DLD1 (cell line): ENCODE measurements around the gene MUC5B.

Experiments used
- in situ Hi-C: cut with HindIII; loops from 2 replicates; pipeline ENCODE4 v1.10.0; 2017; ENCODE audit warnings: low sequenced_read_pairs

MUC5B gene

DNA sequence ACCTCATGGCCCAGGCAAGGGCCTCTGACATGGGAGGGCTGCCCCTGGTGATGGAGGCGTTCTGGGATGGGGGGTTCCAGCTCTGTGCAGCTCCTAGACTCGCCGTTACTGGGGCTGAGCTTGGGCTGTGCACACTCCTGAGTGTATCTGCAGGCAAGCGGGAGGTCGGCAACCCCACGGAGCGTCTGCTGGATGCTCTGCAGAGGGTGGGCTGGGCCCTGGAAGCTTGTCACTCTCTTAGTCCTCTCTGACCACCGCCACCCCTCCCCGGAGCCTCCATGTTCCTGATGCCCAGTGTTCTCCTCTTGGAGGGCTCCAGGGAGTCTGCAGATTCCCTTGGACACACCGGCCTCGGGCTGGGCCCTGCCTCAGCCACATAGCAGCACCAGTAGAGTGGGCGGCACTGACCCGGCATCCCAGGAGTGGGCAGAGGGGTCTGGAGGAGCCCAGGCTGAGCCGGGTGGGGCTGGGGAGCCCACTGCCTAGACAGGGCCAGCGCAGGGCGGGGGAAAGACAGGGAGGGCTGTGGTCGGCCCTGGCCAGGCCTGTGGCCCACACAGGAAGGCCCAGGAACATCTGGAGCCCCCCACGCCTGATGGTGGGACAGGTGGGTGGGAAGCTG, 20.6 kb upstream of the MUC5B start:
- in situ Hi-C loops: loop anchor here (25.0 kb wide), 1 partner anchor 290 kb away; the partner anchor contains the start of gene CHID1

DNA sequence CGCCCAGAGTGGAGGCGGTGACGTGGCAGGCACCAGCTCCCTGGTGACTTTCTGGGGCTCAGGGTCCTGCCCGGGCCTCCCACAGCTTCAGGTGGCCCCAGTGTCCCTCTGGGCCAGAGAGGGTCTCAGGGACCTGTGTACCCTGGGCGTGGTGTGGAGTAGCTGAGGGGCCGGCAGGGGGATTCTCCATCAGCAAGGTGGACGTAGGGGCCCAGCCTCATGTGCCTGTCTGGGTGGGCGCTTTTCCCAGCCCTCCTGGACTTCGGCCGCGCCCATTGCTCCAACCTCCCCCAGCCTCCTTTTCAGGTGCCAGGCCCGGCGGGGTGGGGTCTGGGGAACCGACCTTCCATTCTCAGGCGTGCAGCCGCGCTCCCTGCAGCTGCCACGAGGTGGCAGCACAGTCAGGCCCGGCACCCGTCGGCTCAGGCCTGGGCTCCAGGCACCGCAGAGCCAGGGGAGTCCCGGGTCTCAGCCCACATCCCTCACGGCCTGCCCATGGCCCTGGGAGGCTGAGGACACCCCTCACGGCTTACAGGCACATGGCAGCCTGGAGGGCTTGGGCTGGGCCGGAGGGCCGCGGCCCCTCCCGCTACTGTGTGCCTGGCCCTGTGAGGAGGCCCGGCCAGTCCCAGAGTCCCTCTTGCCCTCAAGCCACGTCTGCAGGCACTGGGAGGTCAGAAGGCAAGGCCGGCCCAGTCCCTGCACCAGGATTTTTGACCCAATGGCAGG, 19.9 kb upstream of the MUC5B start:
- in situ Hi-C loops: loop anchor here (25.0 kb wide), 1 partner anchor 291 kb away; the partner anchor contains the start of gene CHID1

DNA sequence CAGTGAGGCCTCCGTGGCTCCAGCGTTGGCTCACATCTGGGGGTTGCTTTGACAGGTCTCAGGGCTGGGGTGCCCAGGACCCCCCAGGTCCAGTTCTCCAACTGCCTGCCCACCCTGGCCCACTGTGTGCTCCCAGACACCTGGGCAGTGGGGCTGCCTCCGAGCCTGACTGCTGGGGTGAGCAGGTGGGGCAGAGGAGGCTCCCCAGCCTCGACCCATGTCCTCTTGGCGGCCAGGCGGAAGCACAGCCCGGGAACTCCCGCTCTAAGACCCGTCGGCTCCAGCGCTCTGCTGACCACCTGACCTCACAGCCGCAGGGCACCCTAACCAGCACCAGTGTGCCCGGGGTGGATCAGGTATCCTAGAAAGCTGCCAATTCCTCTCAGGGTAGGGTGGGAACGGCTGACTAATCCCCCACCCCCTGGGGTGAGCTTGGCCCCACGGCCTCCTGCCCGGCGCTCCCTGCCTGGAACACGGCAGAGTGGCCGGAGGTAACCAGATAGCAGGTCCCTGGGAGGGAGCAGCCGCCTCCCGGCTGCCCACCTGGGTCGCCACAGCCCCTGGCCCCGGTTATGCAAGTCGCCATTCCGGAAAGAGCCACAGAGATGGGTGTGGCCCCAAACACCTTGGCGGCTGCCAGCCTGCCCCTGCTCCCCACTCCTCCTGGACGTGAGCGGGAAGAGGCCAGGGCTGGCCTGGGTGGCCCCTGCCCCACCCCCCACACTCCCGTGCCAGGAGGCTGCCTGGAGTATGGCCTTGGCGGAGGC, 19.2 kb upstream of the MUC5B start:
- in situ Hi-C loops: loop anchor here (25.0 kb wide), 1 partner anchor 291 kb away; the partner anchor contains the start of gene CHID1

DNA sequence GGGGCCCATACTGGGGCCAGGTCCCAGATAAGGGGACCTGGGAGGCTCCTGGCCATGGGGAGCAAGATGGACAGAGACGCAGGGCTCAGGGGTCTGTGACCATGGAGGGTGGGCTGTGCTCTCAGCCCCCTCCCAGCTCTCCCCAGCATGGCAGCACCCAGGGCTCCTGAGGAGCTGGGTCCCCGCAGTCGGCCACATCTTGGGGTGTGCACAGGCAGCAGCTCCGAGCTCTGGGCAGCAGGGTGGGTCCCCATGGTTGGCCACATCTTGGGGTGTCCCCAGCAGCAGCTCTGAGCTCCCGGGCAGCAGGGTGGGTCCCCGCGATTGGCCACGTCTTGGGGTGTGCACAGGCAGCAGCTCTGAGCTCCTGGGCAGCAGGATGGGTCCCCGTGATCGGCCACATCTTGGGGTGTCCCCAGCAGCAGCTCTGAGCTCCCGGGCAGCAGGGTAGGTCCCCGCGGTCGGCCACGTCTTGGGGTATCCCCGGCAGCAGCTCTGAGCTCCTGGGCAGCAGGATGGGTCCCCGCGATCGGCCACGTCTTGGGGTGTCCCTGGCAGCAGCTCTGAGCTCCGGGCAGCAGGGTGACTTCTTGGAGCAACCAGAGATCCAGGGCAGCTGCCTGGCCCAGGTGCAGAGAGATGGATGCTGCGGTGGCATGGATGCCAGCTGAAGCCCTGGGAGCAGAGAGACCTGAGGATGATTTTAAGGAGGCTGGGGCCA, 18.3 kb upstream of the MUC5B start:
- in situ Hi-C loops: loop anchor here (25.0 kb wide), 1 partner anchor 292 kb away; the partner anchor contains the start of gene CHID1

DNA sequence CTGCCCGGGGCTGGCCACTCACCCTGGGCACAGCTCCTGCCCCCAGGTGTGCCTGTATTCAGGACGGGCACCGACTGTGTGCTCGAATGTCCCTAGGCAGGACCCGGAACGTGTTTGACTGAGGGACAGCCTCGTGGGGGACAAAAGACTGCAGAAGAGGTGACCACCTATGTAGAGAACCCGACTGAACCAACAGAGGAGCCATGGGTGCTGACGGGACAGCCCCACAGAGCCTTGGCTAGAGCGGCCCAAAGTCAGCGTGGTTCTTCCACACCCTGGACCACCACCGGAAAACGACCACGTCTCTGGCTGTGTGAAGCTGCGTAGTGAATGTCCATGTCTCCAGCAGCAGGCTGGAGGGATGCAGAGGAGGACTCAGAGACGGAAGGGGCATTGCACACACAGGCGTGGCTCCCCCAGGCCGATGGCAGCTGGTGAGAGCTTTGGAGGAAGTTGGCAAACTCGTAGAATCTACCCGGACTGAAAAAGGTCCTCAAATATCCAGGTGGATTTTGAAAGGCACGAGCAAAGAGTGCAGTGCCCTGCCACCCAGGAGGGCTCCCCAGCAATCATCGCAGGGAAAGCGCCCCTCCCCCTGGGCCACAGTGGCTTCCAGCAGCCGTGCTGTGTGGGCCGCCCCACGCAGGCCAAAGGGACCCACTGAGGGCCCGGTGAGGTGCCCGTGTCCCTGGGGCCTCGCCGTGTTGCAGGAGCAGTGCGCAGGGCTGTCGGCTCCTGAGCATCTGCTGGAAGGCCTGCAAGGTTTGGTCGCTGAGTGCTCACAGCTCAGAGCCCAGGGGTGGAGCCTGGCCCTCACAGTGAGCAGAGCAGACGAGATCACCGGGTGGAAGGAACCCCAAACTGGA, 17.5 kb upstream of the MUC5B start:
- in situ Hi-C loops: loop anchor here (25.0 kb wide), 1 partner anchor 293 kb away; the partner anchor contains the start of gene CHID1

DNA sequence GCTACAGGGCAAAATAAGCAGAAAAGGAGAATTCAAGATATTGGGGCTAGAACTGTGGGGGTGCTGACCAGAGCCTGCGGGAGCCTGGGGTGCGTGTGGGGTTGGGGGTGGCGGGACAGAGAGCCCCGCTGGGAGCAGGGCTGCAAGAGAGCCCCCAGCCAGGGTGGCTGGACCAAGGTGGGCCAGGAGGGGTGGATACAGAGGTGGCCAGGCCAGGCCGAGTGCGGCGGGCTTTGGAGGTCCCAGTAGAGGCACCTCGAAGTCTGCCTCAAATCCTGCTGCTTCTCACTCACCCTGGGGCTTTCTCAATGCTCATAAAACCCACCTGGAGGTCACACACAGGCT, 16.9 kb upstream of the MUC5B start:
- in situ Hi-C loops: loop anchor here (25.0 kb wide), 1 partner anchor 294 kb away; the partner anchor contains the start of gene CHID1

DNA sequence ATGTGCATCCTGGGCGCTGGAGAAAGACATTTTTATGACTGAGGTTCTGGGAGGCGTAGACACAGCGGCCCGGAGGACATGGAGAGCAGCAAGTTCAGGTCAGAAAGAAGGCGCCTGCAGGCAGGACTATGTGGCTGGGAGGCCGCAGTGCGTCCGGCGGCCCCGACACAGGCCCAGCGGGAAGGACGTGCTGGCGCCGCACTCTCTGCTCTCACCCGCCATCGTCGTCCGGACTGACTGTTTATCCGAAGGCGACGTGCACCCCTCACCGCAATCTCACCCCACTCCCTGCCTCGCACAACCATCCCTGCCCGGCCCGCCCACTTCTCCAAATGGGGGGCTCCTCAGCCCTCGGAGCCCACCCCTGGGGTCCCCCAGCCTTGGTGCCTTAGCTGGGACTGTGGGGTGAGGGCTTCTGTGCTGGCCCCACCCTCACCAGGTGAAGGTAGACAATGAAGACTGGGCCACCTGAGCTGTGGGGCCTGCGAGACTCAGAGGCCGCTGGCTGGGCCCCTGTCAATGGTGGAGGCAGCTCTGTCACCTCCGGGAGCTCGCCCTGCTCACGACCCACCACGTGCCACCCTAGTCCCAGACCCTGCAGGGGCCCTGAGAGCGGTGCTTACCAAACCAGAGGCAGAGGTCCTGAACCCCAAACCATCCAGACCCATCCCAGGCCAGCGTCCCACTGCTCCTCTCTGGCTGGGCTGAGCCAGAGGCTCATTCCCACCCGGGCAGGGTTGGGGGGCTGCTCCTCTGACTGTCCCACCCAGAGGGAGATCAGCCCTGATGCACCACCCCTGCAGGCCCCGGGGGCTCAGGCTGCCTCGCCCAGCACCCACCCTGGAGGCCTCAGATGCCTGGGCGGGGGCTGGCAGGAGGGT, 16.2 kb upstream of the MUC5B start:
- in situ Hi-C loops: loop anchor here (25.0 kb wide), 1 partner anchor 294 kb away; the partner anchor contains the start of gene CHID1

DNA sequence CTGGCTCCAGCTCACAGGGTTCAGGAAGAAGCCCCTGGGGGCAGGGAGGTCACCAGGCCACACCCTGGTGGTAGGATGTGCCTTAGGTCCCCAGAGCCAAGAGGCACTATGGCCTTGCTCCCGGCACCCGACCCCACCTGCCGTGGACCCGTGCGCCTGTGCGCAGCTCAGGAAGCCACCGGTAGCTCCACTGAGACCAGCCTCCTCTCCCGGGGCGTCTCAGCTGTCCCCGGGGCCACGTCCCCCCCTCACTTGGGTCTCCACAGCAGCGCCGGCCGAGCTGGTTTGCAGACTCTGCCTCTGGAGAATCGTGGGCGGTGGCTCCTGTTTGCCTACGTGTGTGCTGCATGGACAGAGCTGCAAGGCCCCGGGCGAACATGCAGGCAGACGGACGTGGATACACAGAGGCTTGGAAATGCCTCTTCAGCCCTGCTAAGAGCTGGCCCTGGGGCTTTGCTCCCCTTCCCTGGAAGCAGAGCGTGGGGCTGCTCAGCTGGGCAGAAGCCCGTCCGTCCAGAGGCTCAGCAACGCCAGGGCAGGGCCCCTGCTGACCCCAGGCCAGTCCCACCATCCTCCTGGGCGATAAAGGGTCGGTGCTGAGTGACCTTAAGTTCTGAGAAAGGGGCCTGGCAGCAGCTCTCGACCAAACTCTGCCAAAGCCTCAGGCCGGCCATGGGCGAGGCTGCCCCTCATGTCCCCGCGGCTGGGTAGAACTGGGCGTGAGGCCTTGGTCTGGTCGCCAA, 15.3 kb upstream of the MUC5B start:
- in situ Hi-C loops: loop anchor here (25.0 kb wide), 1 partner anchor 295 kb away; the partner anchor contains the start of gene CHID1

DNA sequence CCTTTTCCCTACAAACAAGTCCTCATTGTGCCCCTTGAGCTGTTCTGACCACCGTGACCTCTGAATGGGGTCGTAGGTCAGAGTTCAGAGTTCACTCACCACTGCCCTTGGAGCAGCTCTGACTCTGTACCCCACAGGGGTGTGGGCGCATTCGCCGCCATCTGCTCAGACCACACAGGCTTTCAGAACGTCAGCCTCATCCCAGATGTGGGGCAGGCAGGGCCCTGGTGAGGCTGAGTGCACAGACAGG, 14.8 kb upstream of the MUC5B start:
- in situ Hi-C loops: loop anchor here (25.0 kb wide), 1 partner anchor 296 kb away; the partner anchor contains the start of gene CHID1

DNA sequence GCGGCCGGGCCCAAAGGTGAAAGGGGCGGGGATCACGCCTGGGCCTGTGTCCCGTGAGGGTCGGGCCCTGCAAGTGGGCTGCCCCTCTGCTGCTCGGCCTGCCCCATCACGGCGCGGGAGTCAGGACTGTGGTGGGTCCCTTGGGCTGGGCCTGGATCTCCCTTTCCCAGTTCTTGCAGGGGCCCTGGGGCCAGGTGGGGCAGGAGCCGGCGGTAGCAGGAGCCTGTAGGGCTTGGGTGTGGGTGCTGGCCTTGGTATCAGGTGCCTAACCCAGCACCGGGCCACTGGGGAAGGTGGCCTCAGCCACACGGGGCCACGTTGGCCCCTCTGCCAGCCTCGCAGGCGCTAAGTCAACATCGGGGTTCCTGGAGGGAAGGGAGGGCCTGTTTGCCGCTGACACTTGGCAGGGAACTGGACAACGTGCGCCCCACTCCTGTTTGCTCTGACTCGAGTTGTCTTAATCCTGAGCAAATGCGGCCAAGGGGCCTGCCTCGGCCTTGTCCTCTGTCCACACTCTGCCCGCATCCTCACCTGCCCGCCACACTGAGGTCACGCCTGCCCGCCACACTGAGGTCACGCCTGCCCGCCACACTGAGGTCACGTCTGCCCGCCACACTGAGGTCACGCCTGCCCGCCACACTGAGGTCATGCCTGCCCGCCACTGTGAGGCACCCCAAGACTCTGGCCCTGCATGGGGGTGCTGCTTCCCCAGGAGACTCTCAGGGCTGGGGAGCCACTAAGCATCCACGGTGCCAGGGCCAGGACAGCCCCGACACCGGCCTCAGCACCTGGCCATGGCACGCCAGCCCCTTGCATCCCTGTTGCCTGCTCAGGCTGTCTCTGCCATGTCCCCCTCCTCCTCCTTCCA, 14.2 kb upstream of the MUC5B start:
- in situ Hi-C loops: loop anchor here (25.0 kb wide), 1 partner anchor 296 kb away; the partner anchor contains the start of gene CHID1

DNA sequence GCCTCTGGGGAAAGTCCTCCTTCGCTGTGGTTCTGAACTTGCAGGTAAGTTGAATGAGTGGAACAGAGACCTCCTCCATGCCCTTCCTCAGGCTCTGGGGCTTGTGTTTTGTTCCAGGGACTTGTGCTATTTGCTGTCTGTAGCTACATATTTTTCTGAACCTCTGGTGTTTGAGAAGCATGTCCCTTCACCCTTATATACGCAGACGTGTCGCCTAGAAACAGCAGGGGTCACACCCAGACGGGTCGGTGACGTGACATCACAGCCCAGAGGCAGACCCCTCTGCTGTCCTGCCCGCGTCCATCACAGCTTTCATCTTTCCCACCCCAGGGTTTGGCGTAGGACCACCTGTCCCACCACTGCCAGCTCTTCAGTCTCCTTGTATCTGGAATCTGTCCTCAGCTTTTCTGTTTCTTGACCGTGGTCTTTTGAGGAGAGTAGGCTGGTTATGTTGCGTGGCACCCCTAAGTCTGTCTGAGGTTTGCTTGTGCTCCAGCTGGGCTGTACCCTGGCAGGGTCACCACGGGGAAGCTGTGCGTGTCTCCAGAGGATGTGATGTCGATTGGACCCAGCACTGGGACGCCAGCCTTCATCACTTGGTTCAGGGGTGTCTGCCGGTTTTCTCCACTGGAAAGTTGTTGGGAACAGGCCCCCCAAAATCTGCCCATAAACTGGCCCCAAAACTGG, 13.4 kb upstream of the MUC5B start:
- in situ Hi-C loops: loop anchor here (25.0 kb wide), 1 partner anchor 297 kb away; the partner anchor contains the start of gene CHID1

DNA sequence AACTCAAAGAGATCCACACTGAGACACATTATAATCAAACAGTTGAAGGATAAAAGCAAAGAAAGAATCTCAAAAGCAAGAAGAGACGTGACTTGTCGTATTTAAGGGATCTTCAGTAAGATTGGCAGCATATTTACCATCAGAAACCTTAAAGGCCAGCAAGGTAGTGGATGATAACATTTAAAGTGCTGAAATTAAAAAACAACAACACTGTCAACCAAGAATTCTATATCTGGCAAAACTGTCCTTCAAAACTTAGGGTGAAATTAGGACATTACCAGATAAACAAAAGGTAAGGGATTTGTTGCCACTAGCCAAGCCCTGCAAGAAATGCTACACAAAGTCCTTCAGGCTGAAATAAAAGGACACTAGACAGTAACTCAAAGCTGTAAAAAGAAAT, 11.0 kb upstream of the MUC5B start:
- in situ Hi-C loops: loop anchor here (25.0 kb wide), 1 partner anchor 300 kb away; the partner anchor contains the start of gene CHID1

DNA sequence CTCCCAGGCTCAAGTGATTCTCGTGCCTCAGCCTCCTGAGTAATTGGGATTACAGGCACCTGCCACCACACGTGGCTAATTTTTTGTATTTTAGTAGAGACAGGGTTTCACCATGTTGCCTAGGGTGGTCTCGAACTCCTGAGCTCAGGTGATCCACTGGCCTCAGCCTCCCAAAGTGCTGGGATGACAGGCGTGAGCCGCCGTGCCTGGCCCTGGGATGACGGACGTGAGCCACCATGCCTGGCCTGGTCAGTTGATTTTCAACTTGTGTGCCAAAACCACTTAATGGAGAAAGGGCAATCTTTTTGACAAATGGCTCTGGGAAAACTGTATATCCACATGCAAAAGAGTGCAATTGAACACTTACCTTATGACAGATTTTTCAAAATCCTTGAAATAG, 7.0 kb upstream of the MUC5B start:
- in situ Hi-C loops: loop anchor here (25.0 kb wide), 1 partner anchor 304 kb away; the partner anchor contains the start of gene CHID1

DNA sequence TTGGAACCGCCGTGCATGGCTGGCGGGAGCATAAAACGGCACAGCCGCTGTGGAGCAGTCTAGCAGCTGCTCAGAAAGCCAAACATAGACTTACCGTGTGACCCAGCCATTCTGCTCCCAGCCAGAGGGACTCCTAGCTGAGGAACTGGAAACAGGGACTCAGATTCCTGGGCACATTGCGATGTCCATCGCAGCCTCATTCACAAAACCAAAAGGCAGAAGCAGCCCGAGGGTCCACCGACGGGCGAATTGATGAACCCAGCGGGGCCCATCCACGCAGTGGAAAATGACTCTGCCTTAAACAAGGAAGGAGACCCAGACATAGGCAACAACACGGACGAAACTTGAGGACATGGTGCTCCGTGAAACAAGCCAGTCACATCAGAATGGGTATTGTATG, 5.7 kb upstream of the MUC5B start:
- in situ Hi-C loops: loop anchor here (25.0 kb wide), 1 partner anchor 305 kb away; the partner anchor contains the start of gene CHID1

DNA sequence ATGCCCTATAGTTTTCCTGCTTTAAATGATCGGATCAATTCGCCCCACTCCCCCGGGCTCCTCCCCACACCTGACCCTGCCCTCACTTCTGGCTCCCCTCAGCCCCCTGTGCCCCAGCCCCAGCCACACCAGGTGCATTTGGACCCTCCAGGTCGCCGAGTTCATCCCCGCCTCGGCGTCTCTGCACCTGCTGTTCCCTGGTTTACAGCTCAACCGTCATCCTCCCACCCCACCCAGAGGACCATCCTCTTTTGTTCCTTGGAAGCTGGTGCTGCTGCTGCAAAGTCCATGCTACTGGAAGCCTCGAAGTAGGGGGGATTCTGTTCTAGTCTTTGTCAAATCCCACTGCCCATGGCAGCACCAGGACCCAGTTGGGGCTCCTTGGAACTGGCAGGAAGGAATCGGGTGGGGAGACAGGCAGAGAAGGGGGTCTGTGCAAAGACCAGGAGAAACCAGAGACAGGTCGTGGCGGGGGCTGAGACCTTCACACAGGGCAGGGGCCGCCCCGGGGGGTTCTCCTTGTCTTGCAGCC, 4.5 kb upstream of the MUC5B start:
- in situ Hi-C loops: loop anchor here (25.0 kb wide), 1 partner anchor 306 kb away; the partner anchor contains the start of gene CHID1
